Measurements from ENCODE around the gene GARIN5A.

Gene GARIN5A

GRCh38 chr19:50508843-50509190, 32.2 kb upstream of the GARIN5A start:
- DNase-seq (ENCODE audit: low read depth in 2 of 2) = no peak

DNA sequence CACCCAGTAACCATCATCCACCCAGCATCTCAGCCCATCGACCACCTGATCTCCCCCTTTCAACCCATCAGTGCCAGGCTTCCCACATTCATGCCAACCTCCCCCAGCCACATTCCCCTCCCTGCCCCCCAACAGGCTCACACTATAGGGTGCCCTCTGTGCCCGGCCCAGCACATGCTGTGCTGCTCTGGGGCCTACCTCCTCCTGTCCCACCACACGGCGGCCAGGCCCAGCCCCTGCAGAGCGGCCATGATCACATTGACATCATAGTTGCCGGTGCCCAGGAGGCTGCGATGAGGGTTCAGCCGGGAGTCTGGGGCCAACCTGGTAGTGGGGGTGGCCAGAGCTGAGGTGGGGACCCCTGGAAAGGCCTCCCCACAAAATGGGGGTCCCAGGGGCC, 30.7 kb upstream of the GARIN5A start:
- DNase-seq (ENCODE audit: low read depth in 2 of 2) = no peak

GRCh38 chr19:50506700-50507099, 30.1 kb upstream of the GARIN5A start:
- DNase-seq (ENCODE audit: low read depth in 2 of 2) = no peak

GRCh38 chr19:50505856-50506611, 29.4 kb upstream of the GARIN5A start:
- no peak for DNase-seq (ENCODE audit: low read depth in 2 of 2)

DNA sequence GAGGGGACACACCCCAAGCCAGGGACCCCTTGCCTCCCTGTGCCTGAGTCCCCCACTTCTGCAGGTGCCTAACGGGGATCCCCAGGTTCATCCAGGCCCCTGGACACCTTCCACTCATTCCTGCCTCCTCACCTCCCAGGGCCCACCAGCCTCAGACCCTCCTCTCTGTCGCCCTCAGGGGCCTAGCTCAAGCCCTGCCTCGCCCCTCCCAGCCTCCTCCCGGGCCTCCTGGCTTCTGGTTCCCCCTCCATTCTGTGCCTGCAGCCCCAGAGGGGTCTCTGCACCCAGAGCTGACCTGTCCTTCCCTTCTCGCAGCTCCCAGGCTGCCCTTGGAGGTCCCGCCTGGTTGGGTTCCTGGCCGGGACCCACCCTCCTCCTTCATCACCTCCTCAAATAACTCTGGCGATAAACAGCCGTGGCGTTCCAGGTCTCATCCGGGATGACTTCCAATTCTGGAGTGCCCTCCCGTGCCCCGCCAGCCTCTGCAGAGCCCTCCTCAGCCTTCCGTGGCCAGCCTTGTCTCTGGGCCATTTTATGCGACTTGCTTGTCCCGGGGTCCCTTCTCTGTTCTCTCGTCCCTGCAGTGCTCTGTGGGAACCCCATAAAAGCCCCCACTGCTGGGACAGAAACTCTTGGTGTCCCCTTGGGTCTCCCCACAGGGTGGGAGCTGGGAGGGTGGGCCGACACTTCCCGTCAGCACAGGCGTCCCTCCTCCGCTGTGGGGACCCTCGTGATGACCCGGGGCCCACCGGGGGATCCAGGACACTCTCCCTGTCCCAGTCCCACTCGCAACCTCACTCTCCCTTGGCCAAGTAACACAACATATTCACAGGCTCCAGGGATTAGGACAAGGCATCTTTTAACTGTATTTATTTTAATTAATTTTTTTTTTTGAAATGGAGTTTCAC, 25.2 kb upstream of the GARIN5A start:
- DNase-seq (ENCODE audit: low read depth in 2 of 2) = no peak

DNA sequence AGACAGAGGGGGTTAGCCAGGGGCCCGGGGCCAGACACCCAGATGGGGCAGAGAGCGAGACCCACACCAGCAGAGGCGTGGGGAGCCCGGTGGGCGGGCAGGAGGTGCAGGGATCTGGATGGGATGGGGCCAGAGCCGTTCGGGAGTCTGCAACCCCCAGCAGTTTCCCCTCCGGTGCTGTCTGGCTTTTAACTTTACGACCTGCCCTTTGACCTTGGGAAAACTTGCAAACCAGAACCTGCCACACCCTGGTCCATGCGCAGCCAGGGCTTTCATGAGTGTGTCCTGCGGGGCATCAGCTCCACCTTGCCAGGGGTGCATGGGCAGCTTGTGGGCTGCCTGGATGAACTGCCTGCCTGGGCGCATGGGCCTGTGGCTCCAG, 24.5 kb upstream of the GARIN5A start:
- no peak for DNase-seq (ENCODE audit: low read depth in 2 of 2)

DNA sequence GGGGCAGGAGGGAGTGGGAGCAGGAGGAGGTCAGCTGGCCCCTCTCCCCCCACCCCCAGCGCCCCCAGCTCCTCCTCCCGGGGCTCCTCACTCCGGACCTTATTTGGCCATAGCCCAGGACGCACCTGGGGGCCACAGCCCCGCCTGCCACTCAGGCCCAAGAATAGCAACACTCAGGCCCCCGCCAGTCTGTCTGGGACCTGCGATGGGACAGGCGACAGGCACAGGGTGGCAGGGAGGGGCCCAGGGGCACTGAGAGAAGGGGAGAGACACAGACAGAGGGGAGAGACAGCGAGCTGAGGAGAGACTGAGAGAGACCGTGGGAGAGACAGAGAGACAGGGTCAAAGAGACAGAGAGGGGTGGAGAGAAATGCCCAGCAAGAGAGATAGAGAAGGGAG, 24.1 kb upstream of the GARIN5A start:
- DNase-seq (ENCODE audit: low read depth in 2 of 2) = no peak

DNA sequence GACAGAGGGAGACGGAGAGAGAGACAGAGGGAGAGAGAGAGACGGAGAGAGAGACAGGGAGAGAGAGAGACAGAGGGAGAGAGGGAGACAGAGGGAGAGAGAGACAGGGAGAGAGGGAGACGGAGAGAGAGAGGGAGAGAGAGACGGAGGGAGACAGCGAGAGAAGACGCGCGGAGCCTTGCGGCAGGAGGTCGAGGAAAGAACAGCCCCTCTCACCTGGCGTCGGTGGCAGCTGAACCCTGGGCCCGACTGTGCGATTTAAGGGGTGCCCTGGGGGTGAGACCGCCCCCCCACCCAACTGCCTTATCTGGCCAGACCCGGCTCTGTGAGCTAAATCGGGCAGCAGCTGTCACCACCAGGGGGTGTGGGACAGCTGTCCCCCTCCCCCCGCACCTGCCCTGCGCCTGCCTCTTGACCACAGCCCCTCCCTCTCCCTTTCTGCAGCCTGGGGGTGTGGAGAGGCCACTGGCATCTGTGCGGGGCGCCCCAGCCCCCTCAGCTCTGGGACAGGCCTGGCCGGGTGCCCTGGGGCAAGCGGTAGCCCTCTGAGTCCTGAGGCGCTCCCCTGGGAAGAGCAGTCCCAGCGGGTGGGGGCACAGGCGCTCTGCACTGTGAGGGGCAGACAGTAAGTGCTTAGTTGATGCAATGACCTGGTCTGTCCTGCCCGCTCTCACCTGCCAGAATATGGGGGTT, 23.6 kb upstream of the GARIN5A start:
- DNase-seq (ENCODE audit: low read depth in 2 of 2) = no peak

DNA sequence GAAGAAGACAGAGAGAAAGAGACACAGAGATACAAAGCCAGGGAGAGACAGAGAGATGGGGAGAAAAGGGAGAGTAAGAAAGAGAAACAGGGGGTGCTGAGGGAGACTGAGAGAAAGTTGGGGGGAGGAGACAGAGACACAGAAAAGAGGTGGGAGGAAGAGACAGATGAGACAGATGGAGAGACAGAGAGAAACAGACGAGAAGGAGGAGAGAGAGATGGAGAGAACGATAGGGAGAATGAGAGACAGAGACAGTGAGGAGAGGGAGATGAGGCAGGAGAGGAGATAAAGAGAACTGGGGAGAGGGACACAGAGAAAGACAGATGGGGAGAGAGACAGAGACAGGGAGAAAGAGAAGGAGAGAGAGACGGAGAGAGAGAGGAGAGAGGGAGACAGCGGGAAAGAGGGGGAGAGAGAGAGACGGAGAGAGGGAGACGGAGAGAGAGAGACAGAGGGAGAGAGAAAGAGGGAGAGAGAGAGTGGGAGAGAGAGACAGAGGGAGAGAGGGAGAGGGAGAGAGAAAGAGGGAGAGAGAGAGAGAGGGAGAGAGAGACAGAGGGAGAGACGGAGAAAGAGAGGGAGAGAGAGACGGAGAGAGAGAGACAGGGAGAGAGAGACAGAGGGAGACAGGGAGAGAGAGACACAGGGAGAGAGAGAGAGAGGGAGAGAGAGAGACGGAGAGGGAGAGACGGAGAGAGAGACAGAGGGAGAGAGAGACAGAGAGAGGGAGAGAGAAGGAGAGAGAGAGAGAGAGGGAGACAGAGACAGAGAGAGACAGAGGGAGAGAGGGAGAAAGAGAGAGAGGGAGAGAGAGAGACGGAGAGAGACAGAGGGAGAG, 21.8 kb upstream of the GARIN5A start:
- DNase-seq (ENCODE audit: low read depth in 2 of 2) = no peak

- DNase-seq (ENCODE audit: low read depth in 2 of 2) = no peak
Observed at GRCh38 chr19:50497022-50497405, 20.4 kb upstream of the GARIN5A start.

- no peak for DNase-seq (ENCODE audit: low read depth in 2 of 2)
Observed at GRCh38 chr19:50496189-50497021, 19.8 kb upstream of the GARIN5A start.

DNA sequence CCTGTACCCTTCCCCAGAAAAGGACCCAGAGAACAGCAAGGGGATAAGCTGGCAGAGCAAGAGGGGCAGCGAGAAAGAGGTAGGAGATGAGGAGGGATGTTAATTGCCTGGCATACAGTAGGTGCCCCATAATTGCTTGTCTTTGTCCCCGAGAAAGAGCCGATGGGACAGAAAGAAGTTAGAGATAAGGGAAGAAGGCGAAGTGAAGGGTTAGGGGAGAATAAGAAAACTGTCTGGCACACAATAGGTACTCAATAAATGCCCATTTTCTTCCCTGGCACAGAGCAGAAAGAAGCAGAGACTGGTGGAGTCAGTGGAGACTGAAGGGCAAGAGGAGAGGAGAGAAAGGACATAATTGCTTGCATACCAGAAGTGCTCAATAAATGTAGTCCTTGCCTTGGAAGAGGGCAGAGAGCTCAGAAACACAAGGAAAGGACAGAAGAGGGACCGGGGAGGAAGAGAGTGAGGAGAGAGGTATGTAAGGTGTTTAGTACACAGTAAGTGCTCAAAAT, 18.4 kb upstream of the GARIN5A start:
- no peak for DNase-seq (ENCODE audit: low read depth in 2 of 2)

GRCh38 chr19:50494186-50495019, 17.8 kb upstream of the GARIN5A start:
- DNase-seq (ENCODE audit: low read depth in 2 of 2) = no peak

DNA sequence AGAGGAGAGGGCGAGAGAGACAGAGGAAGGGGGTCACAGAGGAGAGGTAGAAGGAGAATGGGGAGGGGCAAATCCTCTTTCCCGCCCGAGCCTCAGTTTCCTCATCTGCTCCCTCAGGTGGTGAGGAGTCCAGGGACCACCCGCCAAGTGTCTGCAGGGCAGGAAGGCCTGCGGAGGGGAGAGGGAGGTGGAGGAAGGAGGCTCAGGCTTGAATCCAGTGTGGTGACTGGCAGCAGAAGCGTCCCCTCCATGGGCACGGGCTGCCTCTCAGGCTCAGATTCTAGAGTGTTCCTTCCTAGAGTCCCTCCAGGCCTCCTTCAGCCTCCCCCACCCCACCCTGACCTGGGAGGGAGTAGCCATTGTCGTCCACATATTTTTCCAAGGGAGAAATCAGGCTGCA, 16.5 kb upstream of the GARIN5A start:
- DNase-seq (ENCODE audit: low read depth in 2 of 2) = no peak

DNA sequence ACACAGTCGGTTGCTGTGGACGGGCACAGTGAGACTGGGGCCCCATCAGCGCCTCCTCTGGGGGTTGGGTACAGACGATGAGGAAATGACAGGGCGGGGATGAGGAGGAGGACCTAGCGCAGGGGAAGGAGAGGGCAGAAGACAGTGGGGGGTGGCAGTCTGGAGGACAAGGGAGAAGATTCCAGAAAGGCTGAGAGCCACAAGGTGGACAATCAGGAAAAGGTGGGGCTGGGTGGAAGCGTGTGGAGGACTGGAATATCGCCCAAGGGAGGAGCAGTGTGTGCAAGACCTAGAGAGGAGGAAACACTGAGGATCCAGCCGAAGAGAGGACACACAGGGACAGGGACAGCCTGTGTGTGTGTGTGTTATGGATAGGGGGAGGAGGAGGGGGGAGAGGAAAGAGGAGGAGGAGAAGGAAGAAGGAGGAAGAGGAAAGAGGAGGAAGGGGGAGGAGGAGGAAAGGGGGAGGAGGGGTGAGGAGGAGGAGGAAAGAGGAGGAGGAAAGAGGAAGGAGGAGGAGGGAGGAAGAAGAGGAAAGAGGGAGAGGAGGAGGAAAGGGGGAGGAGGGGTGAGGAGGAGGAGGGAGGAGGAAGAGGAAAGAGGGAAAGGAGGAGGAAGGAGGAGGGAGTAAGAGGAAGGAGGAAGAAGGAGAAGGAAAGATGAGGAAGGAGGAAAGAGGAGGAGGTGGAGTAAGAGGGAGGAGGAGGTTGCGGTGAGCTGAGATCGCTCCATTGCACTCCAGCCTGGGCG, 15.8 kb upstream of the GARIN5A start:
- DNase-seq (ENCODE audit: low read depth in 2 of 2) = no peak

GRCh38 chr19:50490991-50491472, 14.4 kb upstream of the GARIN5A start:
- DNase-seq (ENCODE audit: low read depth in 2 of 2) = no peak

DNA sequence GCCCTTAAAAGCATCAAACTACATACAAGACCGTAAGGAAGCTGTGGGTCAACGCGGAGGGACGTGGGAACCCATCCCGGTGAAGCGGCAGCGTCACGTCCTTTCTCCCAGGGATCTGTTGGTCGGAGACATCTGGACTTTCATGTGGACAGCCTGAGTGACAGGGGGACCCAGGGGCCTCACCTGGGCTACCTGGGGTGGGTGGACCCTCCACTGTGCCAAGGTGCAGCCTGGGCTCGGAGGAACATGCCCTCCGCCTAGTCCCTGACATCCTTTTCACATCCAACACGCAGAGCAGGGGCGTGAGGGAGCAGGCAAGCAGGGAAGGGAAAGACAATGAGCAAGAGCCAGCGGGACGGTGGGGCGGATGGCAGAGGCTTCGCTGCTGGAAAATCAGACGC, 13.8 kb upstream of the GARIN5A start:
- no peak for DNase-seq (ENCODE audit: low read depth in 2 of 2)

DNA sequence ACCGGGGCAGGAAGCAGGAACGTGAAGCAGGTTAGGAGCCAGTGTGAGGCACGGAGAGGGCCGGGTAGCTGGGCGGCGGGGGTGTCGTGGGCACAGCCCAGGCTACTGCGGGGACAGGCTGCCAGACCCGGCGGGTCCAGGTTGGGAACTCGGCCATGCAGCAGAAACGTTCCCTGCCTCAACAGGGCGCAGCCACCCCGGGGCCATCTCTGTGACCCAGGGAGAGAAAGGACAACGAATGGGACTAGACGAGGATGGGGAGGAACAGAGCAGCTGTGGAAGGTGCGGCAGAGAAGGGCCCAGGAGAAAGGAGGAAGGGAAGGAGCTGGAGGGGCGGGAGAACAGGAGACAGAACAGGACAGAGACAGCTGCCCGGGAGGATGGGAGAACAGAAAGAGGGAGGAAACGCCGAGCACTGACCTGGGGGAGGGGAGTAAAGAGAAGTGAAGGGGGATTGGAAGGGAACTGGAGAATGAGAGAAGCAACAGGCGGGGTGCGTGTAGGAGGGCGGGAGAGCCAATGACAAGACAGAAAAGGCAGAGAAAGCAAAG, 12.9 kb upstream of the GARIN5A start:
- no peak for DNase-seq (ENCODE audit: low read depth in 2 of 2)
